Subcutaneous adipose tissue (tissue), 4 donors: ENCODE results near the gene EEF1AKMT1. TPM values are rescaled to one million over a fixed set of nuclear protein-coding genes. Genes with fewer than 3 reads are reported as not detected.

ENCODE experiments used
- CTCF ChIP-seq: fragments of 450-650 bp; IDR thresholded peaks from one replicate; pipeline ENCODE4 v1.5.1; 2016; ENCODE audit warnings: low read depth, mild to moderate bottlenecking, control low read depth, antibody characterized with exemption, moderate library complexity
- total RNA-seq, 4 donors: library from RNA; depleted of rRNA; stranded (reverse); fragments of >200 nt; gene quantifications; one replicate each; pipeline ENCODE4 v1.1.0, GENCODE V29; 2016

Gene EEF1AKMT1
- total RNA-seq, 4 donors from 2014 or later: 8.1 to 26.9 (median 9.1) TPM

GRCh38 chr13:20789665-20790064 lies 15.9 kb upstream of the EEF1AKMT1 start:
- no peak for TF ChIP-seq CTCF

DNA sequence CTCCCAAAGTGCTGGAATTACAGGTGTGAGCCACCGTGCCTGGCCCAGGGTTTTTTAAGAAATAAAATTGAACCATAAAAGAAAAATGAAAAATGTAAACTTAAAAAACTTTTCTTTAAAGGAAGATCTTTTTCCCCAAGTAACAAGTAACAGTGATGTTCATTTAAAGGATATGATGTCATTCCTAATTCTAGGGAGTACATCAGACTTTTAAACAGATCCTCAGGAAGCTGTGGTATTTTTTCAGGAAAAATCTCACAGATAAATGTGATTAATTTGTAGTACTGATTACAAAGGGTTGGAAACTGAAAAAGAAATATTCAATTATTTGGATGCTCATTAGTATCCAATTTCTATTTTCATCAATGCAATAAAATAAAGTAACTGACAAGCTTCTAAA lies 14.6 kb upstream of the EEF1AKMT1 start:
- no peak for TF ChIP-seq CTCF

- no peak for TF ChIP-seq CTCF
These were observed 13.4 kb upstream of the EEF1AKMT1 start for GRCh38 chr13:20787180-20787579.

DNA sequence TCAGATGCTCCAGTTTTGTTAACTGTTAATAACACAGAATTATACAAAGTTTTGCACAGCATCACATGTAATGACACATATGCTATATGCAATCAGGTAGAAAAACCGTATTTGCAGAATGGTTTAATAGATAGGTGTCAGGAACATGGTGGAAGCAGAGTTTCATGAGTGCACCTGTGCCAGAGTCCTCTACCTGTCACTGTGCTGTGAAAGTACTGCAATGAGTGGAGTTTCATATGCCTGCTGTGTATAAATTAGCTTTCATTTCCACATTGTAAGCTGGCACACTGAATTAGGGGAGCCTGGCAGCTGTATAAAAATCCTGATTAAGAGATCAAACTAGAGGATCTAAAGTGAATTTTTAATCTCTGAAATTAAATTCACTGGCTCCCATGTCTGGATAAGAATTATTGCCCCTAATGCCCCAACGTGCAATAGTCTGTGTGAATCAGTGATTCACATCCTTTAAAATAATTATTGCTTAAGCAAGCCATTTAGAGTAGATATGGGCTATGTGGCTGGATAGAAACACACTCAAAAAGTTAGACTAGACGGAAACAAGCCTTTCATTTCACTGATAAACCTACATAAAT lies 8.5 kb upstream of the EEF1AKMT1 start:
- no peak for TF ChIP-seq CTCF

GRCh38 chr13:20780317-20780716 lies 6.6 kb upstream of the EEF1AKMT1 start:
- TF ChIP-seq CTCF: no peak

GRCh38 chr13:20779405-20779804 lies 5.6 kb upstream of the EEF1AKMT1 start:
- TF ChIP-seq CTCF: no peak

DNA sequence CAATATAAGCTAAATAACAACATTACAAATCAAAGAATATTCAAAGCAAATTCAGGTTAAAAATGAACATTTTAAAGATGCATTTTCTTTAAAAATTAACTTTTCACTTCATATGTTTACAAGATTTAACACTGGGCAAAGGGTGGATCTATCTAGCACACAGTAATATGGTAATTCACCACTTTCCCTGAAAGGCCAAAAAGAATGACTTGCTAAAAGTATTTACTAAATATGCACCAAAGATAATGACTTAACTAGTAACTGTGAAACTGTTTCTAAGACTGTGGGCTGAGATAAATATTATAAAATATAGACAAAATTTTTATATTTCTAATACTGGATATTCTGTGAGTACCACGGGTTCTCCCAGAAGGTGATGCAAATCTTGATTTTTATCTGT lies 4.5 kb upstream of the EEF1AKMT1 start:
- no peak for TF ChIP-seq CTCF

- TF ChIP-seq CTCF: no peak
These were observed 3.0 kb upstream of the EEF1AKMT1 start for GRCh38 chr13:20776751-20777150.
